Fibroblast of the aortic adventitia (primary cell): Measurements from ENCODE around the gene GRIN3B. TPM values are rescaled to one million over a fixed set of nuclear protein-coding genes. Genes with fewer than 3 reads are reported as not detected.

Source experiments
- DNase-seq: peaks from one replicate; pipeline ENCODE4 v3.0.0-alpha.2; 2010; ENCODE audit warnings: low read depth
- H3K4me3 ChIP-seq: 2 replicates; pipeline ENCODE4 v1.5.1; 2011; ENCODE audit warnings: low read depth, mild to moderate bottlenecking, control low read depth, low read length, moderate library complexity
- CTCF ChIP-seq: IDR thresholded peaks from 2 replicates; pipeline ENCODE4 v1.5.1; 2011; ENCODE audit warnings: mild to moderate bottlenecking, low read length, control low read depth, inconsistent platforms; ENCODE audit not compliant: insufficient read depth
- total RNA-seq: library from RNA; depleted of rRNA; stranded (reverse); fragments of >200 nt; gene quantifications from 2 replicates; pipeline ENCODE4 v1.2.3, GENCODE V29; 2012; ENCODE audit warnings: low replicate concordance

The GRIN3B gene
- total RNA-seq, 1 donor, result 0.45 TPM

- no peak for DNase-seq
- no peak for TF ChIP-seq CTCF
- no peak overlapping the region for H3K4me3 ChIP-seq
Observed at GRCh38 chr19:976476-976875, 23.7 kb upstream of the GRIN3B start.

GRCh38 chr19:977058-977464 lies 23.2 kb upstream of the GRIN3B start:
- no peak for DNase-seq
- H3K4me3 ChIP-seq, result no peak overlapping the region
- TF ChIP-seq CTCF, result no peak

- no peak for TF ChIP-seq CTCF
- no peak overlapping the region for H3K4me3 ChIP-seq
- no peak for DNase-seq
Observed at GRCh38 chr19:979318-979741, 20.9 kb upstream of the GRIN3B start.

- no peak for DNase-seq
- no peak overlapping the region for H3K4me3 ChIP-seq
- no peak for TF ChIP-seq CTCF
Observed at GRCh38 chr19:980133-980998, 19.9 kb upstream of the GRIN3B start.

GRCh38 chr19:982567-983170 lies 17.6 kb upstream of the GRIN3B start:
- peak; percentile 51 for TF ChIP-seq CTCF
- H3K4me3 ChIP-seq, result peak overlapping the region; percentile 57
- DNase-seq, result peak; percentile 47

- H3K4me3 ChIP-seq, result peak within 1 kb of the TSS; percentile 95
- DNase-seq, result peak; percentile 79
- TF ChIP-seq CTCF, result no peak
Observed at GRCh38 chr19:984165-984967, 15.9 kb upstream of the GRIN3B start, which contains the start of gene WDR18. WDR18 (plus strand) TSS chr19:984345; CDS start chr19:984354, 9 bp downstream.
